Measurements from ENCODE around the gene SHQ1. TPM values are rescaled to one million over a fixed set of nuclear protein-coding genes. Genes with fewer than 3 reads are reported as not detected.
A peak's percentile ranks its signal among the peaks of the same experiment; 100 is the strongest.
"Not testable (repeated sequence)": the region's sequence is repeated elsewhere in the genome, so short reads cannot be mapped to it uniquely, and the experiment has no call there.

The SHQ1 gene
- total RNA-seq, 2 donors from 2014 or later: 21.5 to 22.0 TPM

- intact Hi-C loops (cut with DNase I, micrococcal nuclease): no loop called here
- ATAC-seq: no peak
- no peak for DNase-seq
Observed at GRCh38 chr3:72768006-72768441, 80.2 kb downstream of the SHQ1 start.

- no peak for ATAC-seq
- DNase-seq: no peak
- intact Hi-C loops (cut with DNase I, micrococcal nuclease): no loop called here
Observed at GRCh38 chr3:72766866-72767265, 81.4 kb downstream of the SHQ1 start.

- ATAC-seq (no peak), DNase-seq (no peak)
- intact Hi-C loops (cut with DNase I, micrococcal nuclease): no loop called here
Observed at GRCh38 chr3:72763751-72764440, 84.3 kb downstream of the SHQ1 start.

- peak; percentile 39 for ATAC-seq
- no peak for DNase-seq
- intact Hi-C loops (cut with DNase I, micrococcal nuclease): no loop called here
Observed at GRCh38 chr3:72761410-72761809, 86.8 kb downstream of the SHQ1 start.

- DNase-seq (no peak), ATAC-seq (no peak)
- intact Hi-C loops (cut with DNase I, micrococcal nuclease): no loop called here
Observed at GRCh38 chr3:72760225-72760624, 88.0 kb downstream of the SHQ1 start.

- ATAC-seq (peak; percentile 24), DNase-seq (no peak)
- intact Hi-C loops (cut with DNase I, micrococcal nuclease): no loop called here
Observed at GRCh38 chr3:72756900-72757299, 91.3 kb downstream of the SHQ1 start.

GRCh38 chr3:72754582-72754981 is 93.7 kb downstream of the SHQ1 start:
- ATAC-seq (no peak), DNase-seq (no peak)
- intact Hi-C loops (cut with DNase I, micrococcal nuclease): no loop called here

GRCh38 chr3:72753495-72753894 is 94.8 kb downstream of the SHQ1 start:
- peak; percentile 36 to 42 for DNase-seq
- intact Hi-C loops (cut with DNase I, micrococcal nuclease): no loop called here

GRCh38 chr3:72750405-72750965 is 97.8 kb downstream of the SHQ1 start:
- ATAC-seq (no peak), DNase-seq (no peak)
- intact Hi-C loops (cut with DNase I, micrococcal nuclease): no loop called here

More at GRCh38 chr3:72753495-72753894, 94.8 kb downstream of the SHQ1 start:
- peak; percentile 91 for ATAC-seq

GRCh38 chr3:72748659-72749058 is 99.6 kb downstream of the SHQ1 start:
- DNase-seq (peak in 1 of 2 donors; percentile 51), ATAC-seq (peak; percentile 54)
- intact Hi-C loops (cut with DNase I, micrococcal nuclease): no loop called here

- intact Hi-C loops (cut with DNase I, micrococcal nuclease): no loop called here
- no peak for ATAC-seq
- DNase-seq: no peak
Observed at GRCh38 chr3:72746430-72747411, 101.5 kb downstream of the SHQ1 start.

GRCh38 chr3:72745146-72745999 is 102.9 kb downstream of the SHQ1 start:
- DNase-seq (peak; percentile 44 to 56), ATAC-seq (peak; percentile 88)
- intact Hi-C loops (cut with DNase I, micrococcal nuclease): no loop called here

- intact Hi-C loops (cut with DNase I, micrococcal nuclease): no loop called here
- ATAC-seq (no peak), DNase-seq (no peak)
Observed at GRCh38 chr3:72744330-72744729, 103.9 kb downstream of the SHQ1 start.

- DNase-seq (peak; percentile 29 to 59), ATAC-seq (peak; percentile 77)
- intact Hi-C loops (cut with DNase I, micrococcal nuclease): no loop called here
Observed at GRCh38 chr3:72739531-72740466, 108.4 kb downstream of the SHQ1 start.

GRCh38 chr3:72738752-72739530 is 109.3 kb downstream of the SHQ1 start:
- ATAC-seq (peak; percentile 89), DNase-seq (peak; percentile 66 to 69)
- intact Hi-C loops (cut with DNase I, micrococcal nuclease): no loop called here

GRCh38 chr3:72735072-72735471 is 113.2 kb downstream of the SHQ1 start:
- intact Hi-C loops (cut with DNase I, micrococcal nuclease); ATAC-seq; DNase-seq: not testable (repeated sequence)

GRCh38 chr3:72733676-72734075 is 114.6 kb downstream of the SHQ1 start:
- no peak for ATAC-seq
- intact Hi-C loops (cut with DNase I, micrococcal nuclease): no loop called here
- no peak for DNase-seq
